KOPT-K1 (cell line): ENCODE measurements around the gene BCL7A.
"Not testable (repeated sequence)": the region's sequence is repeated elsewhere in the genome, so short reads cannot be mapped to it uniquely, and the experiment has no call there.

Experiments used
- H3K27ac ChIP-seq: fragments of 200-600 bp; sonication (generic); 2 replicates; pipeline ENCODE4 v1.5.1; 2016; ENCODE audit warnings: antibody characterized with exemption, mild to moderate bottlenecking, low read depth, low read length; ENCODE audit not compliant: poor library complexity, severe bottlenecking
- H3K36me3 ChIP-seq: fragments of 200-600 bp; sonication (generic); 2 replicates; pipeline ENCODE4 v1.5.1; 2017; ENCODE audit warnings: antibody characterized with exemption, mild to moderate bottlenecking, low read length, moderate library complexity; ENCODE audit not compliant: insufficient read depth
- H3K9me3 ChIP-seq: fragments of 200-600 bp; sonication (generic); 2 replicates; pipeline ENCODE4 v1.5.1; 2017; ENCODE audit warnings: antibody characterized with exemption, low read length, mild to moderate bottlenecking; ENCODE audit not compliant: insufficient read depth, poor library complexity, severe bottlenecking

Gene BCL7A

DNA sequence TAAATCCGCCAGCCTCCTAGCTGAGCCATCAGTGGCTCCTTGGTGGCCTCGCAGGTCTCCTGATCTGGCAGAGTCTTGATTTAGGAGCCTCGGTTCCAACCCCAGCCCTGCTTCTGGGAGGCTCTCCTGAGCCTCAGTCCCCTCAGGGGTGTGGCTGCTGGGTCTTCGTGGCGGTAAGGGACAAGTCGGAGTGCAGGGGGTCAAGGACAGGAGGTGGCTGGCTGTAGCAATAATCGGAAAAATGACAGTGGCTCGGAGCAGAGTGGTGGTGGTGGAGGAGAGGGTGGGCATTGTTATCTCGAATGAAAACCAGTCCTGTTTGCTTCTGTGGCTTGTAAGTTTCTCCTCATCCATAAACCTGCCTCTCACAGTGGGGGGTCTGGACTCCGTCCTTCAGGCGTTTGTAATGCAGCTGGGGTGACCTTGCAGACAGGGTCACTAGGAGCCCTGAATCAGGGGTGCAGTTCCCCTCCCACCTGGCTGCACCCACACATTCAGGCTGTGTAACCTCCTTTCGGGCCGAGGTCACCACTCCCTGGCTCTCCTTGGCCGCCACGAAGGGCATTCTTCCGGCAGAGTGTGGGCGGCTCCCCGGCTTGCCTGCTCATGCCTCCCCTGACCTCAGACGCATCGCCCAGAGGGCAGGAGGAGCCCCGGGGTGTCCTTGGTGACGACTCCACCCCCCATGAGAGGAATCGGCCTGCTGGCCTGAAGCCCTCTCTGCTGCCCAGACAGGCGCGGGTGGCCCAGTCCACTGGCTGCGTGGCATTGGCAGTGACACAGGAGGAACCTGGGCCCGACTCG, 8.1 kb downstream of the BCL7A start:
- H3K9me3 ChIP-seq: no peaks in the 10 kb centered on the region
- H3K27ac ChIP-seq: no peak overlapping the region
- peaks cover 33% of the 10 kb centered on the region for H3K36me3 ChIP-seq

DNA sequence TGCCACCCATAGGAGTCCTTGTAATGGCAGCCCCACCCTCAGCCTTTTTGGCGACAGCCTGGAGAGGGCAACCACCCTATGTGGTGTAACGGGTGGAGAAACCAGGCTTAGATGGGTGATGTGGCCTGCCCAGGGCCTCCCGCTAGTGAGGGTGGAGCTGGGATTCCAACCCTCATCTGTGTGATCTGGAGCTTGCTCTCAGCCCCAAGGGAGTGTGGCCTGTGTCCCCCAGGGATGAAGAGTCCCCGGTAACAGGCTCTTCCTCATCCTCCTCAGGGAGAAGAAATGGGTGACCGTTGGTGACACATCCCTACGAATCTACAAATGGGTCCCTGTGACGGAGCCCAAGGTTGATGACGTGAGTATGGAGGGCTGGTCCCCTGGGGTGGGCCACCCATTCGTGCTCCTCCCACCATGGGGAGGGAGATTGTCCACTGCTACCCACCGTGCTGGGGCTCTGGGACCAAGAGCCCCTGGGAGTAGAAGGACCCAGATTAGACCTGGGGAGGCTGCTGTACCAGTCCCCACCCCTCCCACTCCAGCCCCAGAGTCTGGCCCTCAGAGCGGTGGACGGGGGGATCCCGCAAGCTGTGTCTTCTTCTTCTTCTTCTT, 8.8 kb downstream of the BCL7A start:
- H3K9me3 ChIP-seq: no peaks in the 10 kb centered on the region
- no peak overlapping the region for H3K27ac ChIP-seq
- H3K36me3 ChIP-seq: peaks cover 40% of the 10 kb centered on the region

DNA sequence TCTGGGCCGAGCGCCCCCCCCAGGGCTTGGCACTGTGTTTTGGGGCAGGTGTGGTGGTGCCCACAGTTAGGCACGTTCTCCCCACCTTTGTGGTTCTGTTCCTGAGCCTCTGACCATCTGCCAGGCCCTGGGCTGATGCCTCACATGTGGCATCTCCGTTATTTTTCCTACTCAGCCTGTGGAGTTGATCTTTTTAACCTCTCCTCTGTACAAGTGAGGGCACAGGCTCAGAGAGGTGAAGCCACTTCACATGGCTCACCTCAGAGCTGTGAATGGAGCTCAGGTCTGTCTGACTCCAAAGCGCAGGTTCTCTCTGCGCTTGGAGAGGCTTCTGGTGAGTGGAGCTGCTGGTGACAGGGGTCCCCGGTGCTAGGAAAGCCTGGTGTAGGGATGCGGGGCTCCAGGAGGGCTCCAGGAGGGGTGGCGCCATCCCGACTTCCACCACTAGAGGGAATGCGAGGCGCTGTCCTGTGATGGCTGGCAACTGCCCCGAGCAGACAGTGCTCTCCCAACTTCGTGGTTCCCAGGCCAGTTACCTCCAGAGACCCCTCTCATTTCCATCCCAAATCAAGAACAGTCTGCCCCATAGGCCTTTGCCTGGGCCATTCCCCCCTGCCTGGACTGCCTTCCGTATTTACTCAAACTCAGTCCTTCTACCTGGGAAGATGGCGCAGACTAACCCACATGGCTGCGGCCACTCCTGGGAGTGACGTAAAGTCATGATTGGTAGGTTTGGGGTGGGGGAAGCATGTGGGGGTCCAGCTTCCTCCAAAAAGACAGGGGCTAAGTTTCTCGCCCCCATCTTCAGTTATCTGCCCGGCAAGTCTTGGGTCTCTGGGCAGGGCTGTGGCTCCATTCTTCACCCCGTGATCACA, 9.9 kb downstream of the BCL7A start:
- Histone ChIP-seq H3K9me3 (no peaks in the 10 kb centered on the region), H3K36me3 (peaks cover 50% of the 10 kb centered on the region), H3K27ac (no peak overlapping the region)

DNA sequence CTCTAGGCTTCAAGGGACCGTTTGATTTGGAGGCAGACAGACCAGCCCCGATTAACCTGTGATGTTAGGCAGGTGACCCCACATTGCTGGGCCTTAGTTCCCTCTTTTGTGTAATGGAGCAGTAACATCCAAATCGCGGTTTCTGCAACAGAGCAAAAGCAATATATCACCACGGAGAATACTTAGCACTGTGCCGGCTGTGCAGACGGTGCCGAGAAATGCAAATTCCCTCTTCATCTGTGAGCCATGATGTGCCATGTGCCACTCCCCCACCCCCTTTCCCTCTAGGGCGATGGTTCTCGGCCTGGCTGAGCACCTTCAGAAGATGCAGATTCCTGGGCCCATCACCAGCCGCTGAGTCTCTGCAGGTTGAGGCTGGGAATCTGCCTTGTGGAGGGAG, 10.9 kb downstream of the BCL7A start:
- H3K27ac ChIP-seq: no peak overlapping the region
- no peaks in the 10 kb centered on the region for H3K9me3 ChIP-seq
- H3K36me3 ChIP-seq: peaks cover 60% of the 10 kb centered on the region

DNA sequence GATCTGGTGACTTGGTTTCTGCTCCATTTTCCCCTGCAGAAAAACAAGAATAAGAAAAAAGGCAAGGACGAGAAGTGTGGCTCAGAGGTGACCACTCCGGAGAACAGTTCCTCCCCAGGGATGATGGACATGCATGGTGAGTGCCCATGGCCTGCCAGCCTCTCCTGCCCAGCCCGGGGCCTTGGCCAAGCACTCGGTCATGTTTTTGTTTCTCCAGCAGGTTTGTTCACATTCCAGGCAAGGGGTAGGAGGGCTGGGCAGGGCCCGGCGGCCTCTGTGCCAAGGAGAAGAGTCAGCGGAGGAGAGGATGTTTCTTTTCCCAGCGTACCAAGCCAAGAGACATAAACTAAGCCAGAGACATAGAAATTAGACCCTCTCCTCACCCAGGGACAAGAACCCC, 13.6 kb downstream of the BCL7A start:
- no peak overlapping the region for H3K27ac ChIP-seq
- no peaks in the 10 kb centered on the region for H3K9me3 ChIP-seq
- H3K36me3 ChIP-seq: peaks cover 81% of the 10 kb centered on the region

DNA sequence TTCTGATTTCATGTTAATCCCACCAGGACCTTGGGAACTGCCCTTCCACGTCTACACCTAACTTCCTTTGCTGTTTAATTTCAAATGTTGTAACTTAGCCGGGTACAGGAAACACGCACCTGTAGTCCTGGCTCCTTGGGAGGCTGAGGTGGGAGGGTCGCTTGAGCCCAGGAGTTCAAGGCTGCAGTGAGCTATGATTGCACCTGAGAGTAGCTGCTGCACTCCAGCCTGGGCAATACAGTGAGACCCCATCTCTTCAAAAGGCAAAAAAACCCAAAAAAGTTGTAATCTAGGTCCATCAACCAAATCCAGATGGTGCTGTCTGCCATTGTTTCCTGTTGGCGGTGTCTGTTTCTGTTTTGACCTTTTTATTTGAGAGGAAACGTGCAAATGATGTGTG, 14.5 kb downstream of the BCL7A start:
- Histone ChIP-seq H3K36me3 (peaks cover 82% of the 10 kb centered on the region), H3K27ac (no peak overlapping the region), H3K9me3 (no peaks in the 10 kb centered on the region)

DNA sequence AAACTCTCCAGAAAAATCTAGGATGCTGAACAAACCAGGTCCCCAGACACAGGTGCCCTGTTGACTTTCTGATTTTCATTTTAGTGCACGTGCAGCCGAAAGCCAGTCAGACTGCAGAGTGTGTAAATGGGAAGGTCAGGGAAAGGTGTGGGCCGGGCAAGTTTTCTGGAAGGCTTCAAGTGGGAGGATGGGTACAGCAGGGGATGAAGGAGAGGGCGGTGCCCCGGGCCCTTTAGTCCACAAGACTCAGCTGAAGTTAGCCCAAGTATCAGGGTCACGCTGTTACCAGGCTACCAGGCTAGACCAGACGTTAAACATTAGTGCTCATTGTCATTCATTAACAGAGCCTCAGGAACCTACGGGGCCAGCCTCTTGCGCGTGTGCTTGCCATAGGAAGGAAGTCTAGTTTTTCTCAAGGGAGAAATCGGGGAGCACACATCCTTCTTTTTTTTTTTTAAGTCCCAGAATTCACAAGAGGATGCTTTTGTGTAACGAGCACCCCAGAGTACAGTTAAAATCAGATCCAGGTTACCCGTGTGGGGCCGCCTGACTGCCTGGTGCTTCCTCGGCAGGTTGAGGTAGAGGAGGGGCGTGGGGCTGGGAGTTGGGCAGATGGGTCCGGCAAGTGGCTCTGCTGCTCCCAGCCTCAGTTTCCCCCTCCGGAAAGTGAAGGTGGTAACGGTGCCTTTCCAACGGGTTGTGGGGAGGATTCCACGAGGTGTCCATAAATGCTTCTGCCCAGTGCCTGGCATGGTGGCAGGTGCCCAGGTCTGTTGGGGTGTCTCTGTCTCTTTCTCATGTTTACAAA, 19.1 kb downstream of the BCL7A start:
- Histone ChIP-seq H3K27ac (no peak overlapping the region), H3K36me3 (peaks cover 94% of the 10 kb centered on the region)

DNA sequence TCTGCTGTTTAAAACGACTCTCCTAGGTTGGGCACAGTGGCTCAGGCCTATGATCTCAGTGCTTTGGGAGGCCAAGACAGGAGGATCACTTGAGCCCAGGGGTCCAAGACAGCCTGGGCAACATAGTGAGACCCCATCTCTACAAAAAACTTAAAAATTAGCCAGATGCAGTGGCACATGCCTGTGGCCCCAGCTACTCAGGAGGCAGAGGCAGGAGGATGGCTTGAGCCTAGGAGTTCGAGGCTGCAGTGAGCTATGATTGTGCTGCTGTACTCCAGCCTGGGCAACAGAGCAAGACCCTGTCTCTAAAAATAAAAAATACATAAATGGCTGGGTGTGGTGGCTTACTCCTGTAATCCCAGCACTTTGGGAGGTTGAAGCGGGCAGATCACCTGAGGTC, 19.8 kb downstream of the BCL7A start:
- not testable (repeated sequence) for H3K9me3 ChIP-seq, H3K27ac ChIP-seq
- peaks cover 94% of the 10 kb centered on the region for H3K36me3 ChIP-seq

More for the DNA sequence above, 19.1 kb downstream of the BCL7A start:
- H3K9me3 ChIP-seq: no peaks in the 10 kb centered on the region

DNA sequence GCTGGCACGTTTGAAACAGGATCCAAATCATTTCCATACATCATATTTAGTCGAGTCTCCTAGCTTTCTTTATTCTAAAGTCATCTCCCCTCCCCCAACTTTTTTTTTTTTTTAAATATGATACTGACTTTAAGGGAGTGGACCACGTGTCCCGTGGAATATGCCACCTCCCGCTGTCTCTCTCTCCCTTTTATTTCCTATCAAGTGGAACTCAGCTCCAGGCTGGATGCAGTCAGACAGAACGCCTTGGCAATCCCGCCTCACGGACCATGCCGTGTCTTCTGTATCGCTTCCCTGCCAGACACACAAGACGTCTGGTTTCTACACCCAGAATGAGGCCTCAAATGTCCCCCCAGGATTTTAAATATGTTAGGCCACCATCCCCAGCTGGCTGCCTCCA, 21.2 kb downstream of the BCL7A start:
- Histone ChIP-seq H3K36me3 (peaks cover 94% of the 10 kb centered on the region), H3K27ac (no peak overlapping the region), H3K9me3 (no peaks in the 10 kb centered on the region)

DNA sequence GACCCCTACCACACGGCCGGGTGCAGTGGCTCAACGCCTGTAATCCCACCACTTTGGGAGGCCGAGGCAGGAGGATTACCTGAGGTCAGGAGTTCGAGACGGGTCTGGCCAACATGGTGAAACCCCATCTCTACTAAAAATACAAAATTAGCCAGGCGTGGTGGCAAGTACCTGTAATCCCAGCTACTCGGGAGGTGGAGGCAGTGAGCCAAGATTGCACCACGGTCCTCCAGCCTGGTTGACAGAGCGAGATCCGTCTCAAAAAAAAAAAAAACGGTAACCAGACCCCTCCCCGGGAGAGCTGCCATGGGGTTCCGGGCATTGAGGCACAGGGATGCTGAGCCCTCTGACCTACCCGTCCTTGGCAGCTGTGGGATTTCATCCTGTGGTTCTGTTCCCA, 21.8 kb downstream of the BCL7A start:
- H3K36me3 ChIP-seq: peaks cover 94% of the 10 kb centered on the region
- H3K27ac ChIP-seq: no peak overlapping the region
- H3K9me3 ChIP-seq: no peaks in the 10 kb centered on the region

DNA sequence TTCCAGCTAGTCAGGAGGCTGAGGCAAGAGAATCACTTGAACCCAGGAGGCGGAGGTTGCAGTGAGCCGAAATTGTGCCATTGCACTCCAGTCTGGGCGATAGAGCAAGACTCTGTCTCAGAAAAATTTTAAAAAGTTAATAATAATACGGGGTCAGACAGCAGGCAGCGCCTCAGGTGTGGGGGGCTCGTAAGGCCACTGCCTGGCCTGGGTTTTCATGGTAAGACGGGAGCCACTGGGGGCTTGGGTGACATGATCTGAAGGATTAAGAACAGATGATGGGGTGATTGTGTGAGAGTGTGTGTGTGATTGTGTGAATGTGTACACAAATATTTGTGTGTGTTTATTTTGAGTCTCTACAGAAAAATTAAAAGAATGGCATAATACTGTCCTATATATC, 23.6 kb downstream of the BCL7A start:
- no peak overlapping the region for H3K27ac ChIP-seq
- H3K36me3 ChIP-seq: peaks cover 97% of the 10 kb centered on the region
- H3K9me3 ChIP-seq: no peaks in the 10 kb centered on the region

DNA sequence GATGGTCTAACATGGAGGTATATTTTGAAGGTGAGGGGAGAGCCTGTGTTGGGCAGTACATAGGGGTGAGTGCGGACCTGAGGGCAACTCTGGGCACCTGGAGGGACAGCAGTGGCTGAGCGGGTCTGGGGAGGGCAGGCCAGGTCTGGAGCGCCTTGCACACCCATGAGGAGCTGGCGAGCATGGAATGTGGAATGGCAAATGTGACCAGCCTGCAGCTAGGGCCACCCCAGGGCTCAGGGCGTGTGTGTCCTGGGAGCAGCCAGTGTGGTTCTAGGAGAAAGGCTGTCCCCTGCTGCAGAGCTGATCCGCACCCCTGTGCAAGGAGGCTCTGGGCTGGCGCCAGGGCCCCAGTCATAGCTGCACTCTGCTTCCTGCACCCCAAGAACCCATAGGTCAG, 24.5 kb downstream of the BCL7A start:
- H3K27ac ChIP-seq: no peak overlapping the region

DNA sequence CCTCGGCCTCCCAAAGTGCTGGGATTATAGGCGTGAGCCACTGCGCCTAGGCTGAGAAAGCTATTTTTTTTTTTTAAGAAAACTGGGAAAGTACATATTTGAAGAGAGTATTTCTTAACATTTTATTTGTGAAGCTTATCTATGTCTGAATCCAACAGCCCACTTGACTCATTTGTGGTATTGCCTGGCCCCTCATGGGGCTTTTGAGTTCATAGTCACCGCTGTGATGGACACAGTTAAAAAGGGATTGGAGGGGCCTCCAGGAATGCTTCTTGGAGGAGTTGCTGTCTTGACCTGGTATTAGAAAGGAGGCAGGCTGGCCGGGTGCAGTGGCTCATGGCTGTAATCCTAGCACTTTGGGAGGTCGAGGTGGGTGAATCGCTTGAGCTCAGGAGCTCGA, 26.5 kb downstream of the BCL7A start:
- H3K9me3 ChIP-seq: no peaks in the 10 kb centered on the region
- H3K27ac ChIP-seq: no peak overlapping the region
- peaks cover 90% of the 10 kb centered on the region for H3K36me3 ChIP-seq

More for the DNA sequence above, 24.5 kb downstream of the BCL7A start:
- H3K36me3 ChIP-seq: peaks cover 97% of the 10 kb centered on the region
- no peaks in the 10 kb centered on the region for H3K9me3 ChIP-seq

DNA sequence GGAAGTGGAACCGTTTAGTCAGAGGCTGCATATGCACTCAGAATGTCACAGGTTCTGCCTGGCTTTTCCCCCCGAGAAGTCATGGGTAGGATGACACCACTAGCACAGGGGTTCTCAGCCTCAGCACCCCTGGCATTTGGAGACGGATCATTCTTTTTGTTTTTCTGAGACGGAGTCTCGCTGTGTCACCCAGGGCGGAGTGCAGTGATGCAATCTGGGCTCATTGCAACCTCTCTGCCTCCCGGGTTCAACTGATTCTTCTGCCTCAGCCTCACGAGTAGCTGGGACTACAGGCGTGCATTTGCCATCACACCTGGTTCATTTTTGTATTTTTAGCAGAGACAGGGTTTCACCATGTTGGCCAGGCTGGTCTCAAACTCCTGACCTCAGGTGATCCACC, 28.1 kb downstream of the BCL7A start:
- no peaks in the 10 kb centered on the region for H3K9me3 ChIP-seq
- H3K36me3 ChIP-seq: peaks cover 78% of the 10 kb centered on the region
- no peak overlapping the region for H3K27ac ChIP-seq
